Tibial nerve (tissue), 4 donors: Measurements from ENCODE around the gene FLII. TPM values are rescaled to one million over a fixed set of nuclear protein-coding genes. Genes with fewer than 3 reads are reported as not detected.

Experiments used
- DNase-seq, 2 donors: peaks; one replicate each; pipeline ENCODE4 v3.0.0-alpha.2; 2019; ENCODE audit warnings: low spot score in 2 of 2
- H3K27ac ChIP-seq, 4 donors: fragments of 200-600 bp; sonication (generic) in 3 of 4; one replicate each; pipeline ENCODE4 v1.5.1; 2017 to 2019; ENCODE audit warnings: mild to moderate bottlenecking in 1 of 4
- H3K27me3 ChIP-seq, 2 donors: fragments of 200-600 bp; sonication (generic) in 1 of 2; one replicate each; pipeline versions ENCODE4 v1.5.1 to v1.6.0; 2017 to 2019
- H3K36me3 ChIP-seq, 3 donors: fragments of 200-600 bp; sonication (generic); one replicate each; pipeline ENCODE4 v1.5.1; 2018 to 2019
- H3K4me1 ChIP-seq, 4 donors: fragments of 200-600 bp; sonication (generic) in 3 of 4; one replicate each; pipeline ENCODE4 v1.5.1; 2017 to 2019
- H3K4me3 ChIP-seq, 4 donors: fragments of 200-600 bp; sonication (generic) in 3 of 4; one replicate each; pipeline ENCODE4 v1.5.1; 2017 to 2019; ENCODE audit warnings: mild to moderate bottlenecking in 1 of 4, moderate library complexity in 1 of 4
- H3K9me3 ChIP-seq, 4 donors: fragments of 200-600 bp; sonication (generic) in 3 of 4; one replicate each; pipeline ENCODE4 v1.5.1; 2017 to 2019
- EP300 ChIP-seq, 2 donors: sonication (generic); formaldehyde crosslinking; IDR thresholded peaks; one replicate each; pipeline ENCODE4 v1.6.1; 2017; ENCODE audit warnings: antibody characterized with exemption in 2 of 2, mild to moderate bottlenecking in 1 of 2
- POLR2A ChIP-seq, 2 donors: fragments of 450-650 bp; IDR thresholded peaks; one replicate each; pipeline ENCODE4 v1.6.1; 2017; ENCODE audit warnings: antibody characterized with exemption in 2 of 2, mild to moderate bottlenecking in 2 of 2, moderate library complexity in 2 of 2
- WGBS, 2 donors: methylation state at CpG; one replicate each; pipeline ENCODE4 v1.1.5; 2018; 5-methylcytosine and 5-hydroxymethylcytosine counted together
- total RNA-seq, 4 donors: library from RNA; depleted of rRNA; stranded (reverse); fragments of >200 nt; gene quantifications; one replicate each; pipeline ENCODE4 v1.1.0, GENCODE V29; 2016
- TF ChIP-seq, protein P1 (sequence below), 5 experiments: fragments of 200-600 bp in 3 of 5; fragments of 450-650 bp in 2 of 5; sonication (generic) in 3 of 5; IDR thresholded peaks; one replicate each; pipeline ENCODE4 v1.5.1; 2016 to 2019; ENCODE audit warnings: antibody characterized with exemption in 5 of 5, mild to moderate bottlenecking in 3 of 5, moderate library complexity in 2 of 5

Gene FLII
- total RNA-seq, 4 donors from 2014 or later: 284 to 466 (median 335) TPM

DNA sequence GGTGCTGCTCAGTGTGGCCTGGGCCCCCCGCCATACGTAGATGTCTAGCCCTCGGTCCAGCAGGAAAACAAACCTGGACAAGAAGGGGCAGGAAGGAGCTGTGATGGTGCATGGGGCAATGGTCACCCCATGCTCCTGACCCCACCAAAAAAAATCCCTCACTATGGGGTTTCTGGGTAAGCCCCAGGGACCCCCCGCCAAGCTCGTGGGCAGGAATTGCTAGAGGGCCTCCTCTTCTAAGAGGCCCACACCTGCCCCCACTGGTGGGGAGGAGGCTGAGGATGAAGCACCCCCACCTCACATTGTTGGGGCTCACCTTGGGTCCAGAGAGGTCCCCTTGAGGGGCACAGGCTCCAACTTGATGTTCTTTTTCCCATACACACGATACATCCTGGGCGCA, 9.7 kb downstream of the FLII start:
- H3K4me3 ChIP-seq: no peak overlapping the region
- no peak for DNase-seq
- no peak for TF ChIP-seq EP300 (IDR thresholded peaks at IDR 0.05)
- TF ChIP-seq POLR2A (IDR thresholded peaks at IDR 0.05): no peak
- TF ChIP-seq, protein P1, sequence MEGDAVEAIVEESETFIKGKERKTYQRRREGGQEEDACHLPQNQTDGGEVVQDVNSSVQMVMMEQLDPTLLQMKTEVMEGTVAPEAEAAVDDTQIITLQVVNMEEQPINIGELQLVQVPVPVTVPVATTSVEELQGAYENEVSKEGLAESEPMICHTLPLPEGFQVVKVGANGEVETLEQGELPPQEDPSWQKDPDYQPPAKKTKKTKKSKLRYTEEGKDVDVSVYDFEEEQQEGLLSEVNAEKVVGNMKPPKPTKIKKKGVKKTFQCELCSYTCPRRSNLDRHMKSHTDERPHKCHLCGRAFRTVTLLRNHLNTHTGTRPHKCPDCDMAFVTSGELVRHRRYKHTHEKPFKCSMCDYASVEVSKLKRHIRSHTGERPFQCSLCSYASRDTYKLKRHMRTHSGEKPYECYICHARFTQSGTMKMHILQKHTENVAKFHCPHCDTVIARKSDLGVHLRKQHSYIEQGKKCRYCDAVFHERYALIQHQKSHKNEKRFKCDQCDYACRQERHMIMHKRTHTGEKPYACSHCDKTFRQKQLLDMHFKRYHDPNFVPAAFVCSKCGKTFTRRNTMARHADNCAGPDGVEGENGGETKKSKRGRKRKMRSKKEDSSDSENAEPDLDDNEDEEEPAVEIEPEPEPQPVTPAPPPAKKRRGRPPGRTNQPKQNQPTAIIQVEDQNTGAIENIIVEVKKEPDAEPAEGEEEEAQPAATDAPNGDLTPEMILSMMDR (IDR thresholded peaks at IDR 0.05): no peak
- H3K27me3 ChIP-seq: no peaks in the 10 kb centered on the region
- peaks cover 0 to 27% (median 0%) of the 10 kb centered on the region in 4 donors for H3K4me1 ChIP-seq
- no peaks in the 10 kb centered on the region for H3K9me3 ChIP-seq
- peaks cover 0 to 100% (median 38%) of the 10 kb centered on the region in 3 donors for H3K36me3 ChIP-seq
- WGBS, 2 donors: 83 to 89% methylated on average over 7 of the region's 7 CpGs
- peak overlapping the region in 2 of 4 donors; percentile 29 to 62 for H3K27ac ChIP-seq

DNA sequence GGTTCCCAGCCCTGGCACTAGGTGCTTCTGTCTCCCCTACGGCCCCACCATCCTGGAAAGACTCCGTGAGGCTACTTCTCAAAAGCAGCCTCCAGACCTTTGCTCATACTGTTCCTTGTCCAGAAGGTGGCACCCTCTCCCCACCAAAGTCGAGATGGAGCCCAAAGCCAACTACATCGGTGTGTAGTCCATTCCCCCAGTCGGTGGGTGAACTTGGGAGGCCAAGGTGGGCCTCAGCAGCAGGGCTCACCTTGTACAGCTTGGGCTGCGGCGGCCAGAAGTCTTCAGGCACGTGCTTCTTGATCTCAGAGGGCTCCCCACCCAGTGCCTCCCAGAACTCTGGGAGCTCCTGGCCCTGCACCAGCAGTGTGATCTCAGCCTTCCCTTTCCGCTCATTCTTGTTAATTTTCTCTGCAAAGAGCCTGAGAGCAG, 10.2 kb downstream of the FLII start:
- Histone ChIP-seq H3K4me1 (peaks cover 0 to 27% (median 0%) of the 10 kb centered on the region in 4 donors), H3K27me3 (no peaks in the 10 kb centered on the region), H3K4me3 (no peak overlapping the region), H3K27ac (peak overlapping the region in 2 of 4 donors; percentile 29 to 62), H3K9me3 (no peaks in the 10 kb centered on the region), H3K36me3 (peaks cover 0 to 100% (median 33%) of the 10 kb centered on the region in 3 donors)
- DNase-seq: peak in 1 of 2 donors; percentile 49
- TF ChIP-seq POLR2A (IDR thresholded peaks at IDR 0.05) (no peak), EP300 (IDR thresholded peaks at IDR 0.05) (peak in 1 of 2 donors; percentile 29)
- TF ChIP-seq, protein P1 (IDR thresholded peaks at IDR 0.05): peak; percentile 45 to 77 (median 59)
- WGBS, 2 donors: 29% methylated on average over 9 of the region's 9 CpGs

DNA sequence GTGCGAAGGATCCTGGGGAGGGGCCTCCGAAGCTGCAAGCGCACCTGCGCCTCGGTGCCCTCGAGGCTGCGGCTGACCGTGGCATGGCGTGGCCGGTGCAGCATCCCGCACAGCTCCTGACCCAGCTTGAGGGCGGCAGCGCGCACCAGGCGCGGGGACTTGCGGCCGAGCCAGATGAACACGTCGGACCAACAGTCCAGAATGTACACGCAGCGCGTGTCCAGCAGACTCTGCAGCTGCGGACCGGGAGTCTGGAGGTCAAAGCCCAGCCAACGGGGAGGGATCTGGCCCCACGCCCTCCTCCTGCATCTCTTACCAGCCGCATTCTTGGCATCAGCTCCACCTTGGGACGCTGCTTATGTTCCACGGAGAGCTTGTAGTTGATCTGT, 10.9 kb downstream of the FLII start:
- Histone ChIP-seq H3K36me3 (peaks cover 0 to 100% (median 29%) of the 10 kb centered on the region in 3 donors), H3K27ac (peak overlapping the region in 1 of 4 donors; percentile 62), H3K4me1 (peaks cover 0 to 27% (median 0%) of the 10 kb centered on the region in 4 donors), H3K9me3 (no peaks in the 10 kb centered on the region), H3K27me3 (no peaks in the 10 kb centered on the region), H3K4me3 (no peak overlapping the region)
- 68 to 79% methylated on average over 29 of the region's 30 CpGs for WGBS, 2 donors
- no peak for DNase-seq
- TF ChIP-seq POLR2A (IDR thresholded peaks at IDR 0.05): no peak

DNA sequence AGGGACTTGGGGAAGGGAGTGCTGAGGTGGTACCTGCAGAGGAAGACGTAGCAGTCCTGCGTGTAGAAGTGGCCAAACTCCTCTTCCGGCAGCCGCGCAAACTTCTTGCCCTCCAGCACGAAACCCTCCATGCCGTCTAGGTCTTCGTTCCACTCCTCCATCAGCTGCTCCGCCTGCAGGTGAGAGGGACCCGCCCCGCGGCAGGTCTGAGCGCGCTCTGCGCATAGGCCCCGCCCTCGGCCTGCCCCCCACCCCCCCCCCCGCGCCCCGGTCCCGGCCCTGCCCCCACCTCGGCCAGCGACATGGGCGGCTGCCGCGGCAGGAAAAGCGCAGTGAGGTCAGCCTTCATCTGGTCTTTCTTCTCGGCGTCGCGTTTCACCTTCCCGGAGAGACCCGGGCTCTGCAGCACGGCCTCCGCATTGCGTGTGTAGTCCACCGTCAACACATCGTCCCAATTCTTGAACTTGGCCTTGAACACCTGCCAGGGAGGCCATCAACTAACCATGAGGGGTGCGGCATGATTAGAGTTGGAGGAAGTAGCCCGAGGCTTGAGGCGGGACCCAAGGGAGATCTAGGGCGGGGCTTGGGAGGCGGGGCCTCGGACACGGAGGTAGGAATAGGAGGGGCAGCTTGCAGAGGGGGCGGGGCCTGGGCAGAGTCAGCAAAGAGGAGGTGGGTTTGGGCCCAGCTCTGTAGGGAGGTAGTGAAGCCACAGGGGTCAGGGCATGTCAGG, 11.5 kb downstream of the FLII start:
- peak overlapping the region in 2 of 4 donors; percentile 50 to 62 for H3K27ac ChIP-seq
- H3K9me3 ChIP-seq: no peaks in the 10 kb centered on the region
- peaks cover 0 to 27% (median 0%) of the 10 kb centered on the region in 4 donors for H3K4me1 ChIP-seq
- TF ChIP-seq, protein P1 (IDR thresholded peaks at IDR 0.05): no peak
- TF ChIP-seq POLR2A (IDR thresholded peaks at IDR 0.05) (no peak), EP300 (IDR thresholded peaks at IDR 0.05) (no peak)
- WGBS, 2 donors: 45 to 63% methylated on average over 17 to 40 of the region's 46 CpGs
- DNase-seq: peak; percentile 30 to 52
- peaks cover 0 to 100% (median 29%) of the 10 kb centered on the region in 3 donors for H3K36me3 ChIP-seq
- no peaks in the 10 kb centered on the region for H3K27me3 ChIP-seq
- no peak overlapping the region for H3K4me3 ChIP-seq

DNA sequence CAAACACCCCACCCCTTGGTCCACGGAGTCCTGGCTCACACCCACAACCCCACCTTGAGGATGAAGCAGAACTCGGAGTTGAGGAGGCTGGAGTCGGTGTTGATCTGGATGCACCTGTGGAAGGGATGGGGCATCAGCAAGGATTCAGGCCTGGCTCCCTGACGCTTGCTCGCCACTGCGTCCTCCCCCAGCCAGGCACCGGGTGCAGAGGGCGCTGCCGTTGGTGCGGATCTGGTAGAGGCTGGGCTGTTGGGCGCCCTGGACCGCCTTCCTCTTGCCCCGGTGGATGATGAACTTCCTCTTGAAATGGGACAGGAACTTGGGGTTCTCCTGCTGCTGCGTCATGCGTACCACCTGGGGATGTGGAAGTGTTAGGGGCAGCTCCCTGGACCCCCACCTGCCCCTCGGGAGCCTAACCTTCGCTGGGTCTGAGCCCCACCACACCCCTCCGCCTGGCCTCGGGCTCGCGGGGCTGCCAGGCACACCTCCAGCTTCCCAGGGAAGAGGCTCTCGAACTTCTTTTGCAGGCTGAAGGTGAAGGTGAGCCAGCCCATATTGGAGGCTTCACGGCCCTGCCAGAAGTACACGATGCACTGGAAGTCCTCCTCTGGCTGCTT, 12.3 kb downstream of the FLII start:
- H3K27ac ChIP-seq: no peak overlapping the region
- DNase-seq: no peak
- TF ChIP-seq, protein P1 (IDR thresholded peaks at IDR 0.05): no peak
- TF ChIP-seq POLR2A (IDR thresholded peaks at IDR 0.05): no peak
- no peak for TF ChIP-seq EP300 (IDR thresholded peaks at IDR 0.05)
- no peaks in the 10 kb centered on the region for H3K9me3 ChIP-seq
- H3K36me3 ChIP-seq: peaks cover 0 to 100% (median 23%) of the 10 kb centered on the region in 3 donors
- no peak overlapping the region for H3K4me3 ChIP-seq
- H3K4me1 ChIP-seq: peaks cover 0 to 27% (median 0%) of the 10 kb centered on the region in 4 donors
- H3K27me3 ChIP-seq: no peaks in the 10 kb centered on the region
- 87% methylated on average over 13 to 20 of the region's 24 CpGs for WGBS, 2 donors
